MG63 (cell line): ENCODE results near the gene CAMK2N2. TPM values are rescaled to one million over a fixed set of nuclear protein-coding genes. Genes with fewer than 3 reads are reported as not detected.

ENCODE experiments used
- DNase-seq: peaks from one replicate; pipeline ENCODE4 v3.0.0-alpha.2; 2020
- H3K27me3 ChIP-seq: fragments of 250-450 bp; sonication (Bioruptor Pico); 2 replicates; pipeline ENCODE4 v1.5.1; 2020; ENCODE audit warnings: mild to moderate bottlenecking, moderate library complexity
- H3K36me3 ChIP-seq: fragments of 250-450 bp; sonication (Bioruptor Pico); 2 replicates; pipeline ENCODE4 v1.5.1; 2020; ENCODE audit warnings: mild to moderate bottlenecking, moderate library complexity
- H3K4me3 ChIP-seq: fragments of 250-450 bp; sonication (Bioruptor Pico); 2 replicates; pipeline ENCODE4 v1.5.1; 2020; ENCODE audit warnings: mild to moderate bottlenecking, moderate library complexity
- H3K9me3 ChIP-seq: fragments of 250-450 bp; sonication (Bioruptor Pico); 2 replicates; pipeline ENCODE4 v1.5.1; 2020; ENCODE audit warnings: mild to moderate bottlenecking, moderate library complexity
- total RNA-seq: library from RNA; depleted of rRNA; stranded (reverse); fragments of >200 nt; shearing (Covaris generic); gene quantifications from 2 replicates; pipeline ENCODE4 v1.2.3, GENCODE V29; 2014; ENCODE audit warnings: low replicate concordance

CAMK2N2 gene
- total RNA-seq, 1 experiment from 2014 or later: not detected

DNA sequence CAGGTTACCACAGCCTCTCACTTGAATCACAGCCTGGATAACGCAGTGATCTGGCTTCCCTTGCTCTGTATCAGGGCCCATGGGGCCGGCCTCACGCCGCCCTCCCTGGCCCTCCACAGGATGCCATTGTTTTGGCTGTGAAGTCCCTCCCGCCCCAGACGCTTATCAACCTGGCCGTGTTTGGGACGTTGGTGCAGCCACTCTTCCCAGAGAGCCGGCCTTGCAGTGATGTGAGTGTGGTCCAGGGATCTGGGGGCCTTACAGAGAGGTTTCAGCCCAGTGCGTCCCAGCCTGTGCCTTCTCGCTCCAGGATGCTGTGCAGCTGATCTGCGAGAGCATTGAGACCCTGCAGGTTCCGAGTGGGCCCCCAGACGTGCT lies 25.3 kb downstream of the CAMK2N2 start:
- Histone ChIP-seq H3K4me3 (no peak overlapping the region), H3K9me3 (no peaks in the 10 kb centered on the region), H3K27me3 (peaks cover 14% of the 10 kb centered on the region), H3K36me3 (no peaks in the 10 kb centered on the region)
- DNase-seq: no peak

DNA sequence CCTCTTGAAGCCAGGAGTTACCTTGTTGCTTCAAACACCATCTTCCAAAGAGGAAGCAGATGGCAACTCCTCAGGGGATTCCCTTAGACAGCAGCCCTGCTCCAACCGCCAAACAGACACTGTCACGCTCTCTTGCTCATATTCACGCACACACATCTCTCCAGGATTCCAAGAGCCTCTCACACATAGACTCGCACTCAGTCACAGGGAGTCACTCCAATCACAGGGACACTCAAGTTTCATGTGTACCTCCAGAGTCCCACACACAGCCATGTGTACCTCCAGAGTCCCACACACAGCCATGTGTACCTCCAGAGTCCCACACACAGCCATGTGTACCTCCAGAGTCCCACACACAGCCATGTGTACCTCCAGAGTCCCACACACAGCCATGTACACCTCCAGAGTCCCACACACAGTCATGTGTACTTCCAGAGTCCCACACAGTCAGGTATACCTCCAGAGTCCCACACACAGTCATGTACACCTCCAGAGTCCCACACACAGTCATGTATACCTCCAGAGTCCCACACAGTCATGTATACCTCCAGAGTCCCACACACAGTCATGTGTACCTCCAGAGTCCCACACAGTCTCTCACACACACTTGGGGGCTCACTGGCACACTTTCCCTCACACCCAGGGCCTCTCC lies 25.8 kb downstream of the CAMK2N2 start:
- H3K36me3 ChIP-seq: no peaks in the 10 kb centered on the region
- H3K4me3 ChIP-seq: no peak overlapping the region
- H3K9me3 ChIP-seq: no peaks in the 10 kb centered on the region
- peaks cover 17% of the 10 kb centered on the region for H3K27me3 ChIP-seq
- DNase-seq: no peak

DNA sequence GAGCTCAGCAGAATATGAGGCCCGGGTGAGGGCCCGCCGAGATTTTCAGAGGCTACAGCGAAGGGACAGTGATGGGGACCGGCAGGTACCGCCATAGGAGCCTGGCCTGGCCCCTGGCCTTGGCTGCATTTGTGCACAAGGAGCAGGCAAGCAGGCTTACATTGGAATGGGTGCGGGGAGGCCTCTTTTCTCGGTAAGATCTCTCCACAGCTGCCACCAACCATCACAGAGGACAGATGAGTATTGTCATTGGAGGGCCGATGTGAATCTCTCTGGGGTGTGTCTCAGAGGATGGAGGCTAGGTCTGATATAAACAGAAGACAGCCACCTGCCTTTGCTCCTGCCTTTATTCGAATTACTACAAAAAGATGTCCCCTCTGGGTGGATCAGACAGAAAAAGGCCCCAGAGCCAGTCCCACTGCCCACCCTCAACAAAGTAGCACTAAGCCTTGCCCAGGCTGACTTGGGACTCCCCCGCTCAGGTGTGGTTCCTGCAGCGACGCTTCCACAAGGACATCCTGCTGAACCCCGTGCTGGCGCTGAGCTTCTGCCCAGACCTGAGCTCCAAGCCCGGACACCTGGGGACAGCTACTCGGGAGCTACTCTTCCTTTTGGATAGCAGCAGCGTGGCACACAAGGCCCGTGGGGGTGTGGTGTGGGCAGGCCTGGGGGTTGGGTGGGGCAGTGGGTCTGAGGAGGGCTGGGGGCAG lies 26.5 kb downstream of the CAMK2N2 start:
- DNase-seq: no peak
- Histone ChIP-seq H3K9me3 (no peaks in the 10 kb centered on the region), H3K27me3 (peaks cover 23% of the 10 kb centered on the region), H3K36me3 (no peaks in the 10 kb centered on the region), H3K4me3 (no peak overlapping the region)

DNA sequence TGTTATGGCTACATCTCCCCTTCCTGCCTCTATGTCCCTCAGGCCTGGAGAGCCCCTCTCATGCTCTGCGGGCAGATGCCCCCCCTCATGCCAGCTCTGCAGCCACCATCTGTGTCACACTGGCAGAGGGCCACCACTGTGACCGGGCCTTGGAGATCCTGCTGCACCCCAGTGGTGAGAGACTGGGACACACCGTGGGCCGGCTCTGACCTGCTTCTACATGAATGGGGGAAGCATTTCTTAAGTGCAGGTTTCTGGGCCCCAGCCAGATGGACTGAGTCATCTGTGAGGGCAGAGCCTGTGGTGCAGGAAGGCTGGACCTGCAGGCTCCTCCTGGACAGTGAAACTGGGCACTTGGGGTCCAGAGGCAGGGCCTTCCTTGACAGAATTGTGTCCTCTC lies 27.1 kb downstream of the CAMK2N2 start:
- H3K4me3 ChIP-seq: no peak overlapping the region
- H3K9me3 ChIP-seq: no peaks in the 10 kb centered on the region
- no peaks in the 10 kb centered on the region for H3K36me3 ChIP-seq
- H3K27me3 ChIP-seq: peaks cover 29% of the 10 kb centered on the region
- DNase-seq: peak; percentile 85

DNA sequence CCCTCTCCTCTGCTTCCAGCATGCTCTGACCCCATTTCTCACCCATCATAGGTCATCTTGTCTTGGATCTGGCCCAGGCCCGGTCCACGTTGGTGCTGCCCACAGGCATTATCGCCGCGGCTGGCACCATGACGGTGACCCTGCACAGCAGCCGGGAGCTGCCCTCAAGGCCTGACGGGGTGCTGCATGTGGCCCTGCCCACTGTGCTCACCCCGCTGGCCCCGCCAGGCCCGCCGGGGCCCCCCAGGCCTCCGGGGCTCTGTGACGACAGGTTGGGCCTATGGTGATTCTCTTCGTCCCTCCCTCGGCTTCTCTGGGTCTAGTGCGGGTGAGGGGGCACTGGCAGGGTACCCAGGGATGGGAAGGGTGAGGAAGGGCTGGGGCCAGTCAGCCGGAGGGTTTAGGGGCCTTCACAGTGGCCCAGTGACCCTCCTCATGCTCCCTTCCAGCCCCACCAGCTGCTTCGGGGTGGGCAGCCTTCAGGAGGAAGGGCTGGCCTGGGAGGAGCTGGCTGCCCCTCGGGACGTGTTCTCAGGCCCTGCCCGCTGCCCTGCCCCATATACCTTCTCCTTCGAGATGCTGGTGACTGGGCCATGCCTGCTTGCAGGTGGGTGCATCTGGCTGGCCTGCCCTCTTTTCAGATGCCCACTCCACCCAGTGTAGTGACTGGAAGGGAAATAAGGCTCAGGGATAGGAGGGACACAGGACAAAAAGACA lies 28.1 kb downstream of the CAMK2N2 start:
- peaks cover 37% of the 10 kb centered on the region for H3K27me3 ChIP-seq
- H3K4me3 ChIP-seq: no peak overlapping the region
- DNase-seq: no peak
- H3K36me3 ChIP-seq: no peaks in the 10 kb centered on the region
- H3K9me3 ChIP-seq: no peaks in the 10 kb centered on the region

DNA sequence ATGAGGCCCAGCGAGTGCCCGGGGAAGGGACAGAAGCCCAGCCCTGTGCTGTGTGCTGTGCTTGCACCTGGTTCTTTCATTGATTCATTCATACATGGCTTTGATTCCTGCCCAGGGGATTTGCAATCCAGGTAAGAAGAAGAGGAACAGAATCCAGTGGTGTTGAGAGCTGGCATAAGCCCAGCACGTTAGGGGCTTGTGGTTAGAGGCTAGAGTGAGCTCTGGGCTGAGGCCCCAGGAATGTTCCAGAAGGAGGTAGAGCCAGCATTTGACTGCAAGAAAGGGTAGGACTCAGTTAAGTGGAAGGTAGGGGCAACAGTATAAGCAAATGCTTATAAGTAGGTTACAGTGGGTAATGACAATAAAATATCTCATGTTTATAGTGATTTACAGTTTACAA lies 29.7 kb downstream of the CAMK2N2 start:
- no peak for DNase-seq
- peaks cover 47% of the 10 kb centered on the region for H3K27me3 ChIP-seq

DNA sequence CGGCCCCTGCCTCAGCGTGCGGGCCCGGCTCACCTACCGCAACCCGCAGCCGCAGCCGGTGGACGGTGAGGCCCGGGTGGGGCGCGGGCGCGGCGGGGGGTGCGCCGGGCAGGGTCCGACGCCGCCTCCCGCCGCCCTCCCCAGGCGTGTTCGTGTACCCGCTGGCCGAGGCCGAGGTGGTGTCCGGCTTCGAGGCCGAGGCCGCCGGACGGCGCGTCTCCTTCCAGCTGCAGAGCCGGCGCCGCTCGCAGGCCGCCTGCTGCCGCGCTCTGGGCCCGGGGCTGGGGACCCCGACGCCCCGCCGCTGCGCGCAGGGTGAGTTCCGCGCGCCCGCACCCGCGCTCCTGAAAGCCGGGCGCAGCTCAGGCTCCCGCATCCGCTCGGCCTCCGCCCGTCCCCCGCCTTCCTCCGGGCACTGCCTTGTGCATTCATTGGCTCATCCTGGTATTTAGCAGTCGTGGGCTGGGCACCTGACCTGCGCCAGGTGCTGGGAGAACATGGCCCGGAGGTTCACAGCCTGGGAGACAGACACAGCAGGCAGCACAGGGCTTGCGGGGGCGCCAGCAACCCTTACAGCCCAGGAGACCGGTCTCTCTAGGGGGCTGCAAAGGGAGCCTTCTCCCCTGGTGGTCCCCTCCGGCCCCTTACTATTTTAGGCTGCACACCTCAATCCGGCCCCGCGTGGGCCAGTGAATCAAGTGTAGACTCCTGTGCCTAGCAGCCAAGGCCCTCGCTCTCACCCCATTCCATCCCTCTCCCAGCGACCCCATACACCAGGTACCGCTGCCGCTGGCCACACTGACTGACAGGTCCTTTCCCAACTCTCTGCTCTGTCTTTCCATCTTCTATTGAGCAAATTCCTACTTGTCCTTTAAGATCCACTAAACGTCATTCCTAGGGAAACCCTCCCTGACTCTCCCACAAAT lies 30.5 kb downstream of the CAMK2N2 start:
- Histone ChIP-seq H3K36me3 (no peaks in the 10 kb centered on the region), H3K9me3 (no peaks in the 10 kb centered on the region), H3K4me3 (no peak overlapping the region), H3K27me3 (peaks cover 52% of the 10 kb centered on the region)
- DNase-seq: no peak

More for the DNA sequence above, 29.7 kb downstream of the CAMK2N2 start:
- Histone ChIP-seq H3K36me3 (no peaks in the 10 kb centered on the region), H3K9me3 (no peaks in the 10 kb centered on the region), H3K4me3 (no peak overlapping the region)

DNA sequence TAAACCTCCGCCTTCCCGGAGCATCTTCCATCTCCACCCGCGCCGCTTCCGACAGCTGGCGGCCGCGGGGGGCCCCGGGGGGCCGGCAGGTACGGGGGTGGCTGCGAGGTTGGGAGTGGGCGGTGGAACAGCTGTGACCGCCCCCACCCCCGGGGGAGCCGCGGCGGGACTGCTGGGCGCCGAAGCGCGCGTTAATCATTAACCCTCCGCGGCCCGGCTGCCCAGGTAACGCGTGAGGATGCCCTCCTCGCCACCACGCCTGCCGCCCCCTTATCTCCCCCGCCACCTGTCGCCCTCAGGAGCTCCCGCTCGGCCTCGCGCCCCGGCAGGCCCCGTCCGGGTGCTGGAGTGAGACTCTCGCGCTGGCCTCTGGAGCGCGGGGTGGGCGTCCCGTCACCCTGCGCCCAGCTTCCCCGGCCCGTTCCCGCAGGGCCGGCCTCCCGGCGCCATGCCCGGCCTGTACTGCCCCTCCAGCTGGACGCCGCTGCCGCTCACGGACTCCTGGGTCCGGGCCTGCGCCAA lies 31.2 kb downstream of the CAMK2N2 start:
- Histone ChIP-seq H3K27me3 (peaks cover 55% of the 10 kb centered on the region), H3K36me3 (no peaks in the 10 kb centered on the region), H3K4me3 (peak overlapping the region; percentile 25; the same call in 1 of the 2 replicates), H3K9me3 (no peaks in the 10 kb centered on the region)
- DNase-seq: no peak

DNA sequence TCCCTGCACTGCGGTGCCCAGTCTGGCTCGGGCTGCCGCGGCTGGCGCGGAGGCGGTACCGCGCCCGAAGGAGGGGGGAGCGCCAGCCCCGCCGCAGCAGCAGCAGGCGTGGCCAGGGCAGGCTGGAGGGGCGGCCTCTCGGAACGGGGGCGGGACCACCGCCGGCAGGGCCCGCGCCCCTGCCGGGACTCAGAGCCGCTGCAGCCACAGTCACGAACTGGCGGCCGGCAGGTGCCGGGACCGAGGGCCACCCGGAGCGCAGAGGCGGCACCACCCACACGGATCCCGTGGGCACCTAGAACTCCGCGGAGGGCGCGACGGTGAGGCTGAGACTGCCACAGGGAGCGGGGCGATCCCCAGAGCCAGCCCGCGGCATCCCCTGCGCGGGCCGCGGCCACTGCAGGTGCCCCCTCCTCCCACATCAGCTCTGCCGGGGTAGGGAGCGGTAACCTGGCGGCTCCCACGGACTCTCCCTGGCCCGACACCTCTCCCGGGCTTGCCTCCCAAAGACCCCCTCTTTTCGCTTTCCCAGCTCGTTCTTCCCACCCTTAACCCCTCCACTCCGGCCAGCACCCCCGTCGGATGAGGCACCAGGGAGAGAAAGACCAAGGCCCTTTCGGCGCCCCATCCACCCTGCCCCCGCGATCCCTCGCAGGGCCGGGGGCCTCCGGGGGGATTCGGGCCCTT lies 31.8 kb downstream of the CAMK2N2 start, which contains the start of gene VWA5B2:
VWA5B2 (plus strand) TSS at position 192 of the 687 bp plus-strand sequence. CDS start 944 bp downstream, outside the sequence.
- Histone ChIP-seq H3K4me3 (peak within 1 kb of the TSS; percentile 25), H3K27me3 (peaks cover 59% of the 10 kb centered on the region), H3K36me3 (no peaks in the 10 kb centered on the region), H3K9me3 (no peaks in the 10 kb centered on the region)
- peak; percentile 71 for DNase-seq

DNA sequence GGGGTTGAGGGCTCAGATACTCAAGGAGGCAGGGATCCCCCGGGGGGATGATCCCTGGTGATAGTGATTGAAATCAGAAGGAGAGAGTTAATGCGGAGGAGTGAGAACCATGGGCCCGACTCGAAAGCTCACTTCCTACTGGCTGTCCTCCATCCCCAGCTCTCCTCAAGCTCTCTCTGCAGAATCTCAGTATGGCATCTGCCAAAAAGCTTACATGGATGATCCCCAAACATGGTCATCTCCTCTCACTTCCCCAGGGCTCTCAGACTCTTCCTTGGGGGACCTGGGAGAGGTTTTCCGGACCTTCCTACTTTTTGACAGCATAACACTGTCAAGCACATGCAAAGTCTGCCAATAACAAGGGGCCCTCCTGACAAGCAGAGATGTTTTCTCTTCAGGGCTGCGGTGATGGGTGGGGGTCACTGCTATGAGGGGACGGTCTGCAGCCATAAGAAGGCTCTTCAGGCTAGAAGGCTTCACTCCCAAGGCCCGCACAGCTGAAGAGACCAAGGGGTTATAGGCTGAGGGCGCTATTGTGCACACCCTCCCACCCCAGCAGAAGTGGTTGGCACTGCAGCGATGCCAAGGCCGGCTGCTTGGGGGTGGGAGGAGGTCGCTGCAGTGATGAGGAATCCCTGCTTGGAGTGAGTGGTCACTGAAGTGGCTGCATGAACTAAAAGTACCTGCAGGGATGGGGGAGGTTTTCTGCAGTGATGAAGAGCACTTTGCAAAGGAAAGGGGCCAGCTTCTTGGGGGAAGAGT lies 32.8 kb downstream of the CAMK2N2 start:
- peaks cover 59% of the 10 kb centered on the region for H3K27me3 ChIP-seq
- H3K4me3 ChIP-seq: no peak overlapping the region

DNA sequence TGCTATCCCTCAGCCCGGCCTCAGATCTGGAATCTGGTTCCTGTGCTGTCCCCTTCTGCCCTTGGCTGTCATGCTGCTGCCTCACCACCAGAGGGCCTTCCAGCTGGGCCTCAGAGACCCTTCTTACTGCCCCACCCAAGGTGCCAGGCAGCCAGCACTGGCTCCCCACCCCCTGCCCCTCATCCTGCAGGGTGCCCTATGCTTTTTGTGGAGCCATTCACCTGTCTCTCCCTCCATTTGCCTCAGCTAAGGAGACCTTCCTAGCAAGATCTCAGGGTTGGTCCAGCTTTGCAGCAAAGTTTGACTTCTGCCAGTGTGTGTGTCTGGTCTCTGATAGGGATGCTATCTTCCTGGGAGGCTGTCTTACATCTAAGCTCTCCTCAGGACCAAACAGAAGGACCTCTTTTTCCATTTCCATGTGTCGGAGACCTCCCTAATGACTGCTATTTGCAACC lies 33.8 kb downstream of the CAMK2N2 start:
- Histone ChIP-seq H3K36me3 (no peaks in the 10 kb centered on the region), H3K9me3 (no peaks in the 10 kb centered on the region), H3K27me3 (peaks cover 59% of the 10 kb centered on the region), H3K4me3 (no peak overlapping the region)
- peak; percentile 38 for DNase-seq

More for the DNA sequence above, 32.8 kb downstream of the CAMK2N2 start:
- H3K9me3 ChIP-seq: no peaks in the 10 kb centered on the region
- H3K36me3 ChIP-seq: no peaks in the 10 kb centered on the region
- DNase-seq: no peak

DNA sequence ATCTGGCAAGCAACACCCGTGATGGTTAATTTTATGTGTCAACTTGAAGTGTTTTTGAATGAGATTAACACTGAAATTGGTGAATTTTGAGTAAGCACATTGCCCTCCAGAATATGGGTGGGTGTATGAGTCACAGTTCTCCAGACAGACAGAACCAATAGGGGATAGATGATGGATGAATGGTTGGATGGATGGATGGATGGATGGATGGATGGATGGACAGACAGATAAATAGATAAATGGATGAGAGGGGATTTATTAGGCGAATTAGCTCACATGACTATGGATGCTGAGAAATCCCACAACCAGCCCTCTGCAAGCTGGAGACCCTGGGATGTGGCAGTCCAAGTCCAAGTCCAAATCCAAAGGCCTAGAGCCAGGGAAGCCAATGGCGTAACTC lies 37.4 kb downstream of the CAMK2N2 start:
- Histone ChIP-seq H3K4me3 (no peak overlapping the region), H3K27me3 (peaks cover 38% of the 10 kb centered on the region), H3K9me3 (no peaks in the 10 kb centered on the region), H3K36me3 (no peaks in the 10 kb centered on the region)
- DNase-seq: no peak

DNA sequence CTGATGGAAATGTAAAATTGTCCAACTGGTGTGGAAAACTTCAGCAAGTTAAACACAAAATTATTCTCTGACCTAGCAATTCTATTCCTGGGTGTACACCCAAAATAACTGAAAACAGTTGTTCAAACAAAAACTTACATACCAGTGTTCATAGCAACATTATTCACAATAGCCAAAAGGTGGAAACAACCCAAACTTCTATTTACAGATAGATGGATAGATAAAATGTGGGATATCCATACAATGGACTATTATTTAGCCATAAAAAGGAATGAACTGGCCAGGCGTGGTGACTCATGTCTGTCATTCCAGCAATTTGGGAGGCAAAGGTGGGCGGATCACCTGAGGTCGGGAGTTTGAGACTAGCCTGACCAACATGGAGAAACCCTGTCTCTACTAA lies 38.8 kb downstream of the CAMK2N2 start:
- H3K4me3 ChIP-seq: no peak overlapping the region
- no peaks in the 10 kb centered on the region for H3K36me3 ChIP-seq
- peaks cover 28% of the 10 kb centered on the region for H3K27me3 ChIP-seq
- H3K9me3 ChIP-seq: no peaks in the 10 kb centered on the region
- no peak for DNase-seq

DNA sequence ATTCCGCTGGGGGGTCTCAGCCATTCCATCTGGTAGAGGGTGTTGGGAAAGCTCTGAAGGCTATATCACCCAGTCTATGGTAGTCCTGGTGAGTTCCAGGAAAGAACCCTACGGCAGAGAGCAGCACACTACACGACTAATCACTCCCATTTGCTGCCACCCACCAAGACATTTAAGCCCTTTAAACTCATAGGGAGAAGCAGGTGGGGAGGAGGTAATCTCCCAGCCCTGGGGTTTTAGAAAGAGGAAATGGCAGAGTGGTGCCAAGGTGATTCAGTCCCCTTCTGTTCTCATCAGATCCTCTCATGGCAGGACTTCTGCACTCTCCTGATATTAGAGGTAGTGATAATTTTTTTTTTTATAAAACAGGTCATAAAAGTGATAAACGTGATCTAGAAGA lies 42.5 kb downstream of the CAMK2N2 start:
- Histone ChIP-seq H3K4me3 (no peak overlapping the region), H3K27me3 (peaks cover 11% of the 10 kb centered on the region; the same call in 1 of the 2 replicates), H3K36me3 (no peaks in the 10 kb centered on the region), H3K9me3 (peaks cover 3% of the 10 kb centered on the region; the same call in 1 of the 2 replicates)
- DNase-seq: no peak

DNA sequence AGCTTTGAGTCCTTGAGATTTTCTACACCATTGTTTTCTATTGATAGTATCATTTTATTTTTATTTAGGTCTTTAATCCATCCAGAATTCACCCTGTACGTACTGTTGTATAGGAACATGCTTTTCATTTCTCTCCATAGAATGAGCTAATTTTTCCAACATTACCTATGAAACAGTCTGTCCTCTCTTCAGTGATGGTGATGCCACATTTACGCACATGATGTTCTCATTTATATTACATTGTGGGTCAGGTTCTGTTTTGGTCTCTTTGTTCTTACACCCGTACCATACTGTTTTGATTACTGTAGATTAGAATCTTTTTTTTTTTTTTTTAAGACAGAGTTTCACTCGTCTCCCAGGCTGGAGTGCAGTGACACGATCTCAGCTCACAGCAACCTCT lies 49.6 kb downstream of the CAMK2N2 start:
- no peaks in the 10 kb centered on the region for H3K36me3 ChIP-seq
- no peak for DNase-seq
- H3K9me3 ChIP-seq: peaks cover 3% of the 10 kb centered on the region; the same call in 1 of the 2 replicates
- H3K4me3 ChIP-seq: no peak overlapping the region
- peaks cover 5% of the 10 kb centered on the region; the same call in 1 of the 2 replicates for H3K27me3 ChIP-seq
